ENCODE data around the gene HPS4.
"Not testable (repeated sequence)": the region's sequence is repeated elsewhere in the genome, so short reads cannot be mapped to it uniquely, and the experiment has no call there.

Gene HPS4

DNA sequence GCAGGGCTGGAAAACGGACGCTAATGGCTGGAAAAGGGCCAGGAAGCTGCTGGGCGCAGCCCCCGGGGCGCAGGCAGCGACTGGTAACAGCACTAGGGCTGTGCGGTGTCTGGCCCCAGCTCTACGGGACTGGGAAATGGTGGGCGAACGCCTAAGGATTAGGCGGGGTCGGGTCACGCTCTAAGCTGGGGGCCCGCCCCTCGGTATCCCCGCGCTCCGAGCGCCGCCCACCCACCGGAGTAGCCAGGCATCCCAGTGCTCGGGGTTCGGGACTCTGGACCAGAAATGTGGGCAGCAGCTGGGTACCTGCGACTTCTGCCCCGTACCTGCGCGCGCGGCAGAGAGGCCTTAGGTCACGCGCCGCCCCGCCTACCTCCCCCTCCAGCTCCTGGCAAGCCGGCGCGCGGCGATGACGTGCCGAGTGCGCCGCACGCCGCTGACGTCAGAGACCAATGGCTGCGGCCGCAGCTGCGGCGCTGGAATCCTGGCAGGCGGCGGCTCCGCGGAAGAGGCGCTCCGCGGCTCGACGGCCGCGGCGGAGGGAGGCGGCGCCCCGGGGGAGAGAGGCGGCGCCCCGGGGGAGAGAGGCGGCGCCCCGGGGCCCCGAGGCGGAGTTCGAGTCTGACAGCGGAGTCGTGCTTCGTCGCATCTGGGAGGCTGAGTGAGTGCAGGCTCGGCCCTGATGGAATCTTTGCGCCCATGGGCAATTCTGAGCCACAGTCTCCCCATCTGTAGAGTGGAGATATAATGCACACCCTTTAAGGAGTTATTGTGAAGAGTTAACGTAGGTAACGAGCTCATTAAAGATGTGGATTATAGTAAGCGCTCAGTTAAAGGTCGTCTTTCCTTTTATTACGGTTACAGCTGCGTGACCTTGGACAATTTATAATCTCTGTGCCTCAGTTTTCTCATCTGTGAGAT lies at the start of gene HPS4, which contains the start of gene SRRD:
Gene HPS4 (minus strand): TSS at position 345 of the 921 bp plus-strand sequence. CDS start 2,021 bp downstream, outside the sequence.
Gene SRRD (plus strand): TSS at position 439 of the 921 bp plus-strand sequence. CDS start 14 bp downstream, at position 453.
- peak; percentile 88 to 91 for DNase-seq

DNA sequence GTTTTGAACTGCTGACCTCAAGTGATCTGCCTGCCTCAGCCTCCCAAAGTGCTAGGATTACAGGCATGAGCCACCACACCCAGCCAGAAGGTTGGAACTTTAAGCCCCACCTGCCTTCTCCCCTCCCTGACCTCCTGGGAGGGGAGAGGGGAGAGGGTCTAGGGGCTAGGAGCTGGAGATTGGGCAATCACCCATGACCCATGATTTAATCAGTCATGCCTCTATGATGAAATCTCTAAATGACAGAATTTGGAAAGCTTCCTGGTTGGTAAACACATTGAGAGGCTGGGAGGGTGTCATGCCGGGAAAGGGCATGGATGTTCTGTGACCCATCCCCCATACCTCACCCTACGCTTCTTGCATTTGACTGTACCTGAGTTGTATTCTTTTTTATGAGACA lies 45.8 kb upstream of the HPS4 start:
- DNase-seq = no peak

DNA sequence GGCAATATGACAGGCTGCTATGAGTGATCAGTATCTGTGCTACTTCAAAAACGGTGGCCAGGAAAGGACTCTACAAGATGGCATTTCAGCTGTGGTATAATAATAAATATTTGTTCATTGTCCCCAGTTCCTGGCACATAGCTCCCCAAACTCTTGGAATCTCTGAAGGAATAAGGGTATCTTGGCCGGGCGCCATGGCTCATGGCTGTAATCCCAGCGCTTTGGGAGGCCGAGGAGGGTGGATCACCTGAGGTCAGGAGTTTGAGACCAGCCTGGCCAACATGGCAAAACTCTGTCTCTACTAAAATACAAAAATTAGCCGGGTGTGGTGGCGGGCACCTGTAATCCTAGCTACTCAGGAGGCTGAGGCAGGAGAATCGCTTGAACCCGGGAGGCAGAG lies 44.9 kb upstream of the HPS4 start:
- DNase-seq = not testable (repeated sequence)

DNA sequence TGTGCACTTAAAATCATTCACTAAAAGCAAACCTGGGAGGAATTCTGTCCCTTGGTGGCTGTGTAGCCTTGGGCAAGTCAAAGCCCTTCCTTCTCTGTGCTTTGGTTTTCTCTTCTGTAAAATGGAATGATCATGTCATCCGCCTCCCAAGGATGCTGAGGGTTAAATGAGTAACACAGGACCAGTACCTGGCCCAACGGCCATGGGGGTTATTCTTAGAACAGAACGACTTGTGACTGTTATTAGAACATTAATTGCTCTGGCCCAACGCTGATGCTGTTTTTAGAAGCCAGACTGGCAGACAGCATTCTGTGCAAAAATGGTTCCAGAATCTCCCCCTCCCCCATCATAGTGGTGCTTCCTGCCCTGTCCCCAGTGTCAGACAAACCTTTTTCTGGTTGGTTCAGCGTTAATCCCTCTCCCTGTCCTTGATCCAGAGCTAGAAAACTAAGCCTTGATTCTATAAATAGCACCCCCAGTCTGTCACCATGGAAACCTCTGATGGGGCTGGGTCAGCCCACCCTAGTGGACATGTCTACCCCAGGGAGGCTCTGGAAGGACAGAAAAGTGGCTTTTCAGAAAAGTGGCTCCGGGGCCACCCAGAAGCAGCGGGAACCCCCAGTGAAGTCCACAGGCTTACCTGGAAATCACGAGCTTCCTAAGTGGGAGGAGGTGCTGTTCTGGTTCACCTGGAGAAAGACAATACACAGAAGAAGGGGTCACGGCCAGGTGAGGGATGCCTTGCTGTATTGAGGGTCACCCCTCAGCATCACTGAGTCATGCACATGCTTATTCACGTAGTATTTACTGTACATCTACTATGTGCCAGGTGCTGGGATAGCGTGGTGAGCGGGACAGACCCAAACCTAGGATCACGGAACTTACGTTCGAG lies 44.2 kb upstream of the HPS4 start:
- no peak for DNase-seq

DNA sequence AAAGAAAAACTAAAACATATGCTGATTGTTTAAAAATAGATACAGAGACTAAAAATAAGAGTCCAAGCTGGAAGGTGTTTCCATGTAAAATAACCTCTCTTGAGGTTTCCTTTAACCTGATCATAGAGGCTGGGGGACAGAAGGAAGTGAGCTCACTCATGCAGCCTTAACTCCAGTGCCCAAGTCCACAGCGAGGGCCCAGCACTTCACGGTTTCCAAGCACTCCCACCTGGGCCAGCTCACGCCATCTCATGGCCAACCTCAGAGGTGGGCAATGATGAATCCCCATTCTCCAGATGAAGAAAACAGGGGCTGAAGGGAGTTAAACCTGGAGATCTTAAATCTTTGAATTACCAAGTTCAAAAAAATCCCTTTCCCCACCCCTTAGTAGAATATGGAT lies 43.6 kb upstream of the HPS4 start:
- DNase-seq = no peak

DNA sequence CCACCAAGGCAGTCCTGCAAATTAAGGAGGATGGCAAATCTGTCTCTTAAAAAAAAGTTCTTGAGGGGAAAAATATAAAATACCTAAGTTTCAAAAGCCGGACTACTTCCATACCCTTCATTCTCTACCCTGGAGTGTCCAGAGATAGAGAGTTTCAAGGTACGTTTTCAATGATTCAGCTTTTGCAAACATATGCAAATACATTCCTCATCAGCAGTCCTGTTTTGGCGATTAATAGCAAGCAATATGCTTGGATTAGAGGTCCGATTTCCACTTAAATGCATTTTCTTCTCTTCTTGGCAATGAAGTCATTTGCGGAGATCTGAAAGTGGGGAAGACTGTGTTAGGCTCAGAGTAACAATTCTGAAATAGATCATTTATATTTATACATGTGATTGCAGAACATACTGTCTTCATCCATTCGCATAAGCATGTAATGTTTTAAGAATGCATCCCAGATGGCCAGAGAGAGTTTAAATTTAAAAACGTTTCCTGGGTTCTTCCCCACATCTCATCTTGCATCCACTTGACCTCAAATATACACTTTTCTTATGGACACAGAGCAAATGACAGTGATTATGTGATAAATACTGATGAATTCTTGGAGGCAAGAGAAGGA lies 42.5 kb upstream of the HPS4 start:
- no peak for DNase-seq

DNA sequence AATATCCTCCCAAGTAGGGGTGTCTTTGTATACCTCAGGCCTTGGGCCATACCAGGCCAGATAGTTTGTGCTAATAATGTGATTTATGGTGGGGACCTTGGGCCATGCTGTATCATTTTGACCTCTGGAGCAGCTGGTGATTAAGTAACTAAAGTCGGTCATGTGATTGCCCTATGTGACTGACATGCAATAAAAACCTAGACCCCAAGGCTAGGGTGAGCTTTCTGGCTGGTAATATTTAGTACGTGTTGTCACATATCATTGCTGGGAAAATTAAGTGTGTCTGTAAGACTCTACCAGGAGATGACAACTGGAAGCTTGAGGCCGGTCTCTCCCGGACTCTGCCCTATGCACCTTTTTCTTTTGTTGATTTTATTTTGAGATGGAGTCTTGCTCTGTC lies 41.3 kb upstream of the HPS4 start:
- no peak for DNase-seq

DNA sequence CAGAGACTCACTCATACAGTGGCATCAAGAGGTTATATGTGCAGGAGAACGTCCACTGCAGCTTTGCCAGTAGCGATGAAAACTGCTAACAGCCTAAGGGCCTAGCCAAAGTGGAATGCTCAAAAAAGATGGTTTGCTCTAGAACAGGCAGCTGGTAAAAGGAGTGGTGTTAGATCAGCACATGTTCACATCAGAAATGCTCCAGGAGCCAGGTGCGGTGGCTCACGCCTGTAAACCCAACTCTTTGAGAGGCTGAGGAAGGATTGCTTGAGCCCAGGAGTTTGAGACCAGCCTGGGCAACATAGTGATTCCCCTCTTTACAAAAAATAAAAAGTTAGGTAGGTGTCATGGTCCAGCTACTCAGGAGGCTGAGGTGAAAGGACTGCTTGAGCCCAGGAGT lies 39.0 kb upstream of the HPS4 start:
- DNase-seq = no peak

DNA sequence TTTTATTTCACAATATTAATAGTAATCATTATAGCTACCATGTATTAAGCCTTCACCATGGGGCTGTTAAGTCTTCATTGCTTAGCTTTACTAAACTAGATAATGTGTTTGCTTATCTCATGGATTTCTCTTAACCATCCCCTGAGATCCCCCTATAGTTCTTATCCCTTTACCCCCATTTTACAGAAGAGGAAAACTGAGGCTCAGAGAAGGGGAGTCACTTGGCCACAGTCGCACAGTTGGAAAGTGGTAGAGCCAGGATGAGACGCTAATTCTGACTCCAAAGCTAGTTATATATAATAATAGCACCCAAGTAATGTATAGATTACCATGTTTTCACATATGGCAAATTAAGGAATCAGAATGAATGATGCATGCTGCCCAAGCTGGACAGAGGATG lies 38.4 kb upstream of the HPS4 start:
- no peak for DNase-seq

DNA sequence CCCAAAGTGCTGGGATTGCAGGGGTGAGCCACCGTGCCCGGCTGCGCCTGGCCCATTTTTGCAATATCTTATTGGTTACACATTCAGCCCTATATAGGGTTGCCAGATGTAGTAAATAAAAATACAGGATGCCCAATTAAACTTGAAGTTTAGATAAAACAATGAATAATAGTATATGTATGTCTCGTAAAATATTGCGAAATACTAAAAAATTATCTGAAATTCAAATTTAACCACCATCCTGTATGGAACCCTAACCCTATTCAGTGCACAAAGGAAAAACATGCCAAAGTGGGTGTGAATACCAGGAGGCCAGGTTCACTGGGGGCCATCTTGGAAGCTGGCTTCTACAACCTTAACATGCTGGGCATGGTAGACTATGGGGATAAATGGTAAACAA lies 33.8 kb upstream of the HPS4 start:
- DNase-seq = no peak

DNA sequence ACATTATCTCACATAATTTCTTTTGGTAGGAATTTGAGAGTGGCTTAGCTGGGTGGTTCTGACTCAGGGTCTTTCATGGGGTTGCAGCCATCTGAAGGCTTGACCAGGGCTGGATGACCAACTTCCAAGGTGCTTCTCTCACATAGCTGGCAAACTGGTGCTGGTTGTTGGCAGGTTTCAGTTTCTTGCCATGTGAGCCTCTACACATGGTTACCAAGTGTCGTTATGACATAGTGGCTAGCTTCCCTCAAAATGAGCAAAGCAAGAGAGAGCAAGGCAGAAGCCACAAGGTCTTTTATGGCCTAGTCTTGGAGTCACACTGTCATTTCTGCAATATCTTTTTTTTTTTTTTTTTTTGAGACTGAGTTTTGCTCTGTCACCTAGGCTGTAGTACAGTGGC lies 32.9 kb upstream of the HPS4 start:
- DNase-seq = no peak

DNA sequence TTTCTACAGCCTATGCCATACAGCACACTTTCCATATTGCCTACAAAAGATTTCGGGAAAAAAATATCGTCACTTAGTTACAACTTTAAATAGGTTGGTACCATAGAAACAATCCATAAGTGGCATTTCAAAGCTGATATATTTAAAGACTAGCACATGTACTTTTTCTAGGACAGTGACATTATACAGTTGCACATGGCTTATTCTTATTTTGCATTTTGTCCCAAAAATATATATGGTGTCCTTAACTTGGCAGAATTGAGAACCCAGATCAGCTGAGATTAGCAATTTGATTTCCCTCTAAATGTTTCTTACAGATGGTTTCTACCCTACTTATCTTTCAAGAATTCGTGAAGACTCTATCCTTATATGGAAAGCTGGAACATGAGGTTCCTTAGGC lies 32.3 kb upstream of the HPS4 start:
- no peak for DNase-seq

DNA sequence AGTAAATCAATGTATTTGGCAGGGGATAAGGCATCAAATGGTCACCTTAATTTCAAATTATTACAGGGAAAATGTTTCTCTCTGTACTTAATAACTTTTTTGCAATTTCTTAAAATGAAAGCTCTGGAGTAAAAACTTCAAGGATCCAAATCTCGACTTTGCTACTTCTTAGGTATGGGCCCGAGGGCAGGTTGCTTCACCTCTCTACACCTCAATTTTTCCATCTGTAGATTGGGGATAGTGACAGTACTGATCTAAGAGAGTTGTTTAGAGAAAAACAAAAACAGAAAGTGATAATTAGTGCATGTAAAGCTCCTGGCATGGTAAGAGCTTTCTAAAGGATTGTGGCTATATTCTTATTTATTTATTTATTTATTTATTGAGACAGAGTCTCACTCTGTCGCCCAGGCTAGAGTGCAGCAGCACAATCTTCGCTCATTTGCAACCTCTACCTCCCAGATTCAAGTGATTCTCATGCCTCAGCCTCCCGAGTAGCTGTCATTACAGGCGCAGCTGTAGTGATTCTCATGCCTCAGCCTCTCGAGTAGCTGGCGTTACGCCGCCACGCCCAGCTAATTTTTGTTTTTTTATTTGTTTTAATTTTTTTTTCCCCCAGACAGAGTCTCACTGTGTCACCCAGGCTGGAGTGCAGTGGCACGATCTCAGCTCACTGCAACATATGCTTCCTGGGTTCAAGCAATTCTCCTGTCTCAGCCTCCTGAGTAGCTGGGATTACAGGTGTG lies 31.0 kb upstream of the HPS4 start:
- no peak for DNase-seq

DNA sequence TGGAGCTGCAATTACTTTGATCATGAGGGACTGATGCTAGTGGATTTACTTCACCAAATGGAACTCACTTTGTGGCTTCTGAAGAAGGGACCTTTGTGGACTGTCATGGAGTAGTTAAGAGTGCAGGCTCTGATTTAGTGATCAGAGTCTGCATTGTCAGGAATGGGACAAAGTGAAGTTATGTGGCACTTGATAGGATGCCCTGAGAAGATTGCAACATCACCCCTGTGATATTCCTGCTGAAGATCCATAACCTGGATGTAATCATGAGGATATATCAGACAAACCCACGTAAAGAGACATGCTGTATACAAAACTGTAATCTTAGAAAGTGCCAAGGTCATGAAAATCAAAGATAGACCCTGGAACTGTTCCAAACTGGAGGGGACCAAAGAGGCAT lies 30.3 kb upstream of the HPS4 start:
- no peak for DNase-seq

DNA sequence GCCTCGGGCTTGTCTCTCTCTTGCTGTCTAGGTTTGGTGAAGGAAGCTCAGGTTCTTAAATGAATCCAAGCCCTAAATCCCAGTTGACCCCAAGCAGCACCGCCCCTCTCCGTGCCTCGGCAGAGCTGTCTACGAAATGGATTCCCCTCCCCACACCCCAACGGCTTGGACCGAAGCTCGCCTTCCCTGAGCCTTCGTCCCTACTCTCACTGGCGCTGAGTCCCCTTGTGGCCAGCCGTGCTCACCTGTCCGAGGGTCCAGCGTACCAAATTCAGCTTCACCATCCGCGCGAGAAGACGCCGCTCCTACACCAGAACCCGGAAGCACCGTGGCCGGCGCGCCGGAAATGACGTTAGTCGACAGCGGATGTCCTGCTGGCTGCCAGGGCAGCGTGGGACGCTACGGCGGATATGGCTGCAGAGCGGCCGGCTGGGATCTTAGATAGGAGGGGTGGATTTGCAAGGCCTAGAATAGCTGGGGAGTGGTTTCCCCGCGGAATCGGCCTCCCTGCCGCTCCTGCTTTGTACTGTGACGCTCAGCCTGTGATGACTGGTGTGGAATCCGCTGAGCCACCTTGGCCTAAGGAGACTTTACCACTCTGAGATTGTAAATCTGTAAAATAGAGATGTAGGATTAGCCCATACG lies 28.7 kb upstream of the HPS4 start, which contains the start of gene TFIP11:
Gene TFIP11 (minus strand): TSS at position 325 of the 645 bp plus-strand sequence. CDS start 2,201 bp downstream, outside the sequence.
- DNase-seq = peak; percentile 96 to 97

DNA sequence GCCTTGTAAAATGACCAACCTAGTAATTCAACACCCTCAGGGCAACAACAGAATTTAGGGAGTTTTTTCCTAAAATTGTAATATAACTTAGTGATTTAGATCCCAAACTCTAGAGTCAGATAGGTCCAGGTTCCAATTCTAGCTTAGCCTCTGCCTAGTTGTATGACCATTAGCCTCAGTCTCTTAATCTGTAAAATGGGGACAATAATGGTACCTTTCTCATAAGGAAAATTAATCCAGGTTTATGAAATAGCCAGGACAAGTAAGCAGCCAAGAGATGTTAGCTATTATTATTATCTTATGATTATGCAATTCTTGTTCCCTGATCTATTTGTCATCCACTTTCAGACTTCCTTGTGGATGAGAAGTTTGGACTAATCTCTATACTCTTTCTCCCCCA lies 24.6 kb upstream of the HPS4 start:
- DNase-seq = no peak

DNA sequence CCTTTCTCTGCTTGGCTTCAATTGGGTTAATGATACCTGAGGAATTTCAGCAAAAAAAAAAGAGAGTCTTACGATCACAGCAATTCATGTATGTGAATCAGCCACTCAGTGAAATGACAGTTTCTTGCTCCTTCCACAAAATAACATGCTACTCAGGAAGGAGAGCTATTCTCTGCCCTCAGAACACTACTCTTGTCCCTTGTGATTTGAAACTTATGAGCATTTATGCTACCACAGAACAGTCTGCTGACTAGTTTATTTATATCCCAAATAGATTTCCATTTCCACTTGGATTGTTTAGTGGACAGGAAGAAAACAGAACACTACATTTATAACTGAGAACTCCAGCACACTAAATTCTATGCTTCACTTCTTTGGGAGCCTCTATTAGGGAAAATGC lies 20.2 kb upstream of the HPS4 start:
- DNase-seq = no peak

DNA sequence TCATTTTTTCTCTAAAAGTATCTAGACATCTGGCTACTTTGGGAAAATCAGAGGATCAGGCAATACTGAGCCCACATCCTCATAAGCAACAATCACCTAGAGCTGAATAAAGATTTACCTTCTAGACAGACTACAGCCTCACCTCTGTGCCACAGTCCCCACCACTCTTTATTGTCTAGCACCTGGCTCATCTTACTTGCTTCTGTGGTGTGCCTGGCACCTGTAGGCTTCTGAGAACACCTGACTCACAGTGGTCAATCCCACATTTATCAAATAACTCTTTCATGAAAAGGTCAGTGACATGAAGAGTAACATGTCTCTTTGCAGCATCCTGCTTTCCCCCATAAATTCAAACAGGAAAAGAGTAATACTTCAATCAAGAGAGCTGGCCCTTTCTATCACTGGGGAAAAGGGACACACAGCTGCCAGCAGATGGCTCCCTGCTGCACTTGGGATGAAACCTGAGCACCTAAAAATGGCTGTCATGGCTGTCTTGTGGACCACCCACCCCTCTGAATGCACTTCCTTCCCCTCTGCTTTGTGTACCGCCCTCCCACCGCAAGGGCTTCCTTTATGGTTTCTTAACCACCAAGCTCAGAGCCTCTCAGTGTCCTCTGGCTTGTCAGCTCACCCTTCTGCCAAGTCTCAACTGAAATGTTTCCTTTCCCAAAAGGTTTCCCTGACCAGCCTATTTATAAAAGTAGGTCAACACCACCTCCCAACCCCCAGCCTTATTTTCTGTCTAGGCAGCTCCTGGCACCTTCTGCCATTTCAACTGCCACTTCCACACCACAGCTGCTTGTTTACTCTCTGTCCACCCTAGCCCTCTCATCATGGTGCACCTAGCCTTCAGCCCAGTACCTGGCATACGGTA lies 19.3 kb upstream of the HPS4 start:
- peak; percentile 39 to 59 for DNase-seq

DNA sequence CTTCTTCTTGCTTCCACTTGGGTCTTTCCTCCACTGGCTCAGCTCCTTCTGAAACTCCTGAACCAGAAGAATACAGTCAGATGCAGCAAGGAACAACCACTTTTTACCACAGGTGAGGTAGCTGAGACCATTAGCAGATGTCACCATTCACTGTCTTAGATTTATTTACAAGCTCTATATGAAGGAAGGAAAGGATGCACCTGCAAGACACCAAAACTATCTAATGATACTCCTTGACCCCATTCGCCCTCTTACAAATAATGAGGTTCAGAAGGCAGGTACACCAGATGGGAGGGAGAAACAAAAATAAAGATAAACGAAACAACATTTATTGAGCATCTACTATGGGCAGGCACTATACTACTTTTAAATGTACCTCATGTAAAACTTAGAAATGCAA lies 18.4 kb upstream of the HPS4 start:
- DNase-seq = no peak

DNA sequence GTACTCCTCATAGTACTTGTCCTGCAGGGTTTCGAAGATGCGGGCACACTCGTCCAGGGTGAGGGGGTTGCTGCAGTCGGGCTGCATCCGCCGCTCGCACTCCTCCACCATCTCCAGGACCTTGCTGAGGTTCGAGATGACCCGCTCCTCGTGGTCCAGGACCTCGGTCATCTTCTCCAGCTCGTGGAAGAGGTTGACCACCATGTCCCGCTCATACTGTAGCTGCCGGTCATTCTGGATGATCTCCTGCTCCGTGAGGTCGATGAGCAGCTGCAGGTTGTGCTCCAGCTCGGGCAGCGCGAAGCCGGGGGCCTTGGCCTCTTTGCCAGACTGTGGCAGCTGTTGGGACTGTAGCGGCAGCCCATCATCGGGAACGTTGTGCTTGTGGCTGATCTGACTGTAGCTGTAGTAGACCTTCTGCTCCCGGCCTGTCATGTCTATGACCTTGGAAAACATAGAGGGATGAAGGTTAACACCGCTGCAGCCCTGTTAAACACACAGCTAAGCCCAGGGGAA lies 15.7 kb upstream of the HPS4 start:
- no peak for DNase-seq

DNA sequence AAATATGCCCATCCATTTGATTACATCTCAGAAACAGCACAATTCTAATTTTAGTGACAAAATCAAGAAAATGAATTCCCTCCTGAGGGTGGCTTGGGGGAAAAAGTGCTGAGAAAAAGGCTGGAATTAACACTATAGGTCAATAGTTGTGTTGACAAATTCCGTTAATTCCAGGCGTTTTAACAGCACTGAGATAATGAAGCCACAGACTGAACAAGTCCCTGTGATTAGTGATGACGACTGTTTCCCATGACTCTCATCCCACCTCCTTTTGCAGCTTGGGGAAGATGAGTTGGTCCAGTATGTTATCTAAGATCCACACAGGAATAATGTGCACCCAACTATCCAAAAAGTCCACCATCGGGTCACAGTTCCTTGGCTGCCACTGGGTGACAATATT lies 12.9 kb upstream of the HPS4 start:
- no peak for DNase-seq
